B cell (primary cell): ENCODE results near the gene TBX1. TPM values are rescaled to one million over a fixed set of nuclear protein-coding genes. Genes with fewer than 3 reads are reported as not detected.

Experiments
- ATAC-seq: fragments of 200-7000 bp; cut with Tn5 transposase; one replicate; pipeline ENCODE4 v1.10.0; 2021; ENCODE audit warnings: low read depth, mild to moderate bottlenecking, moderate number of reproducible peaks, moderate library complexity
- CTCF ChIA-PET: fragments of 350-600 bp; sonication (Branson Sonifier 250); formaldehyde crosslinking; loops from one replicate; lab custom pipeline; 2021; ENCODE audit warnings: antibody characterized with exemption, inconsistent platforms; lab: Charles Lee
- POLR2A ChIA-PET: fragments of 350-600 bp; sonication (Branson Sonifier 250); formaldehyde crosslinking; loops from one replicate; lab custom pipeline; 2021; ENCODE audit warnings: antibody characterized with exemption; lab: Charles Lee
- DNase-seq: peaks from one replicate; pipeline ENCODE4 v3.0.0; 2013
- H2AFZ ChIP-seq: 2 replicates; pipeline ENCODE4 v1.6.1; 2012; ENCODE audit warnings: mild to moderate bottlenecking, low read depth, low read length; ENCODE audit not compliant: insufficient read depth, poor library complexity, severe bottlenecking
- H3K27ac ChIP-seq, 2 donors: 1 replicate in 1 of 2; 2 replicates in 1 of 2; pipeline ENCODE4 v1.5.1; 2012 to 2013; ENCODE audit warnings: low read length in 2 of 2, mild to moderate bottlenecking in 2 of 2, moderate library complexity in 1 of 2
- H3K27me3 ChIP-seq, 4 experiments: fragments of 200-600 bp in 1 of 4; sonication (generic) in 1 of 4; replicated peaks in 1 of 4; 1 replicate in 2 of 4; 2 replicates in 2 of 4; pipeline versions ENCODE4 v1.6.1 to v1.7.0; 2013 to 2016; ENCODE audit warnings: low read length in 3 of 4, mild to moderate bottlenecking in 2 of 4, mixed read lengths in 1 of 4, moderate library complexity in 1 of 4; ENCODE audit not compliant: insufficient read depth in 4 of 4, control insufficient read depth in 3 of 4; ENCODE audit errors: control extremely low read depth in 1 of 4
- H3K36me3 ChIP-seq, 2 experiments: replicated peaks in 1 of 2; 1 replicate in 1 of 2; 2 replicates in 1 of 2; pipeline versions ENCODE4 v1.6.1 to v1.7.1; 2013; ENCODE audit warnings: low read length in 1 of 2; ENCODE audit not compliant: insufficient read depth in 2 of 2, control insufficient read depth in 1 of 2; ENCODE audit errors: control extremely low read depth in 1 of 2, extremely low read depth in 1 of 2
- H3K4me1 ChIP-seq, 2 donors: fragments of 200-600 bp in 1 of 2; sonication (generic) in 1 of 2; 1 replicate in 1 of 2; 2 replicates in 1 of 2; pipeline versions ENCODE4 v1.5.1 to v1.6.1; 2013 to 2017; ENCODE audit warnings: low read length in 2 of 2; ENCODE audit not compliant: control insufficient read depth in 2 of 2, insufficient read depth in 2 of 2
- H3K4me2 ChIP-seq: replicated peaks from 2 replicates; pipeline ENCODE3; 2012; ENCODE audit warnings: mild to moderate bottlenecking, low read depth, low read length; ENCODE audit not compliant: poor library complexity, severe bottlenecking
- H3K4me3 ChIP-seq, 5 experiments: fragments of 200-600 bp in 1 of 5; sonication (generic) in 1 of 5; 1 replicate in 3 of 5; 2 replicates in 2 of 5; pipeline versions ENCODE4 v1.5.1 to v1.7.0; 2011 to 2016; ENCODE audit warnings: low read length in 4 of 5, mild to moderate bottlenecking in 4 of 5, low read depth in 2 of 5, control low read depth in 1 of 5, moderate library complexity in 1 of 5; ENCODE audit not compliant: insufficient read depth in 1 of 5; ENCODE audit errors: control extremely low read depth in 1 of 5, extremely low read depth in 1 of 5
- H3K79me2 ChIP-seq: fragments of 200-600 bp; sonication (generic); one replicate; pipeline ENCODE4 v1.6.0; 2016; ENCODE audit warnings: low read length; ENCODE audit not compliant: control insufficient read depth, insufficient read depth
- H3K9ac ChIP-seq: fragments of 200-600 bp; sonication (generic); 2 replicates; pipeline ENCODE4 v1.6.1; 2017; ENCODE audit warnings: mild to moderate bottlenecking, low read length, moderate library complexity
- H3K9me3 ChIP-seq, 3 donors: one replicate each; pipeline versions ENCODE4 v1.6.1 to v1.7.1; 2013; ENCODE audit warnings: low read length in 2 of 3; ENCODE audit not compliant: control insufficient read depth in 2 of 3, insufficient read depth in 1 of 3; ENCODE audit errors: control extremely low read depth in 1 of 3
- H4K20me1 ChIP-seq: 2 replicates; pipeline ENCODE4 v1.6.0; 2012; ENCODE audit warnings: mild to moderate bottlenecking, low read length; ENCODE audit not compliant: insufficient read depth, control insufficient read depth, poor library complexity, severe bottlenecking
- H3K27ac Mint-ChIP-seq: one replicate; pipeline ENCODE4 v1.8.0; 2021; ENCODE audit warnings: mixed read lengths
- H3K27me3 Mint-ChIP-seq: one replicate; pipeline ENCODE4 v1.8.0; 2021; ENCODE audit warnings: mixed read lengths
- H3K4me1 Mint-ChIP-seq: one replicate; pipeline ENCODE4 v1.8.0; 2021; ENCODE audit warnings: mixed read lengths
- H3K4me3 Mint-ChIP-seq: one replicate; pipeline ENCODE4 v1.8.0; 2021; ENCODE audit warnings: mixed read lengths
- H3K9me3 Mint-ChIP-seq: one replicate; pipeline ENCODE4 v1.8.0; 2022; ENCODE audit warnings: mixed read lengths; ENCODE audit not compliant: insufficient read depth
- EZH2 ChIP-seq: IDR thresholded peaks from 2 replicates; pipeline ENCODE4 v1.6.1; 2012; ENCODE audit warnings: borderline replicate concordance, low read depth, mild to moderate bottlenecking, moderate library complexity, low read length; ENCODE audit not compliant: insufficient read depth, poor library complexity, severe bottlenecking
- WGBS: methylation state at CpG from one replicate; pipeline ENCODE4 v1.1.5; 2013; ENCODE audit warnings: missing lambda C conversion rate; ENCODE audit not compliant: insufficient coverage; 5-methylcytosine and 5-hydroxymethylcytosine counted together
- intact Hi-C: fragments of 100-400 bp; cut with micrococcal nuclease; formaldehyde crosslinking; loops from one replicate; pipeline ENCODE4 v1.10.0; 2022
- polyA plus RNA-seq: library from polyadenylated mRNA; depleted of rRNA; stranded (reverse); fragments of >200 nt; gene quantifications from 2 replicates; pipeline ENCODE4 v1.2.3, GENCODE V29; 2012
- total RNA-seq, 2 donors: library from RNA; stranded (reverse); fragments of 120-200 nt in 1 of 2; gene quantifications; 1 replicate in 1 of 2; 2 replicates in 1 of 2; pipeline versions ENCODE4 v1.2.3 to v1.2.4, GENCODE V29; 2013 to 2022
- TF ChIP-seq, protein P1 (sequence below): fragments of 200-600 bp; IDR thresholded peaks from one replicate; pipeline ENCODE4 v1.8.0; 2022; ENCODE audit warnings: antibody characterized with exemption, mild to moderate bottlenecking

Gene TBX1
- total and polyA plus RNA-seq, 2 donors (not counting 1 experiment from before 2014, with no cell fraction given): not detected

DNA sequence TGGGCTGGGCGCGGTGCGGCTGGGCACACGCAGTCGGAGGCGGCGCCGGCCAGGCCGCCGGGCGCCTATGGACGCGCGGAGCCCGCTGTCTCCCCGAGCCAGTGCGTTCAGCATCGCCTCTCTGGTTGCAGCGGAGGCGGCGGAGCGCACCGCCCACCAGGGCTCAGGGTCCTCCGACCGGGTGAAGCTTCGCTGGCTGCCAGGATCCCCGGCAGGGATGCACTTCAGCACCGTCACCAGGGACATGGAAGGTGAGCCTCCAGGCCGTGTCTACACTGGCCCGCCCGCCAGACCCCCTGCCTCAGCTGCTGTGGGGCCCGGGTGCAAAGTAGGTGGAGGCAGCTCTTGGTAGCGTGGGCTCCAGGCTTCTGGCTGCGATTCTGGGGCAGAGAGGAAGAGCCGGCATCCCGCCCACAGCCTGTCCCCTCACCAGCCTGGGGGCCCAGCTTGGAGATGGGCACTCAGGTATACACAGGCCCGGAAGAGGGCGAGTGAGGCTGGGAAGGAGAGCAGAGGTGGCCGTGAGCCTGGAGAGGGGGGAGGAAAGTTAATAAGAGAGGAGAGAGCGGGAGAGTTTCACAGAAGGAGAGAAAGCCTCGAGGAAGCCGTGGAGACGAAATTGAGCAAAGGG, 1.0 kb upstream of the TBX1 start:
- WGBS: 10% methylated on average over 42 of the region's 43 CpGs
- Histone ChIP-seq H3K27ac (no peak overlapping the region), H3K4me2 (peak overlapping the region; percentile 69), H3K4me3 (peak overlapping the region in 1 of 5 experiments; percentile 34), H3K36me3 (no peaks in the 10 kb centered on the region), H3K9me3 (peaks cover 0 to 19% (median 0%) of the 10 kb centered on the region in 3 donors), H2AFZ (no peak overlapping the region), H3K79me2 (no peaks in the 10 kb centered on the region), H3K9ac (peak overlapping the region; percentile 36), H3K4me1 (peaks cover 34 to 43% of the 10 kb centered on the region in 2 donors), H3K27me3 (peaks cover 0 to 82% (median 43%) of the 10 kb centered on the region in 4 experiments), H4K20me1 (no peaks in the 10 kb centered on the region)
- peak; percentile 40 for DNase-seq
- peaks cover 39% of the 10 kb centered on the region for H3K4me1 Mint-ChIP-seq
- no peak for TF ChIP-seq EZH2
- TF ChIP-seq, protein P1, sequence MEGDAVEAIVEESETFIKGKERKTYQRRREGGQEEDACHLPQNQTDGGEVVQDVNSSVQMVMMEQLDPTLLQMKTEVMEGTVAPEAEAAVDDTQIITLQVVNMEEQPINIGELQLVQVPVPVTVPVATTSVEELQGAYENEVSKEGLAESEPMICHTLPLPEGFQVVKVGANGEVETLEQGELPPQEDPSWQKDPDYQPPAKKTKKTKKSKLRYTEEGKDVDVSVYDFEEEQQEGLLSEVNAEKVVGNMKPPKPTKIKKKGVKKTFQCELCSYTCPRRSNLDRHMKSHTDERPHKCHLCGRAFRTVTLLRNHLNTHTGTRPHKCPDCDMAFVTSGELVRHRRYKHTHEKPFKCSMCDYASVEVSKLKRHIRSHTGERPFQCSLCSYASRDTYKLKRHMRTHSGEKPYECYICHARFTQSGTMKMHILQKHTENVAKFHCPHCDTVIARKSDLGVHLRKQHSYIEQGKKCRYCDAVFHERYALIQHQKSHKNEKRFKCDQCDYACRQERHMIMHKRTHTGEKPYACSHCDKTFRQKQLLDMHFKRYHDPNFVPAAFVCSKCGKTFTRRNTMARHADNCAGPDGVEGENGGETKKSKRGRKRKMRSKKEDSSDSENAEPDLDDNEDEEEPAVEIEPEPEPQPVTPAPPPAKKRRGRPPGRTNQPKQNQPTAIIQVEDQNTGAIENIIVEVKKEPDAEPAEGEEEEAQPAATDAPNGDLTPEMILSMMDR: no peak
- intact Hi-C loops: no loop called here
- ChIA-PET POLR2A (no interaction called here), CTCF (no interaction called here)
- ATAC-seq: no peak
- peaks cover 47% of the 10 kb centered on the region for H3K27me3 Mint-ChIP-seq
- H3K27ac Mint-ChIP-seq: no peak overlapping the region
- no peaks in the 10 kb centered on the region for H3K9me3 Mint-ChIP-seq
- peak overlapping the region; percentile 86 for H3K4me3 Mint-ChIP-seq

DNA sequence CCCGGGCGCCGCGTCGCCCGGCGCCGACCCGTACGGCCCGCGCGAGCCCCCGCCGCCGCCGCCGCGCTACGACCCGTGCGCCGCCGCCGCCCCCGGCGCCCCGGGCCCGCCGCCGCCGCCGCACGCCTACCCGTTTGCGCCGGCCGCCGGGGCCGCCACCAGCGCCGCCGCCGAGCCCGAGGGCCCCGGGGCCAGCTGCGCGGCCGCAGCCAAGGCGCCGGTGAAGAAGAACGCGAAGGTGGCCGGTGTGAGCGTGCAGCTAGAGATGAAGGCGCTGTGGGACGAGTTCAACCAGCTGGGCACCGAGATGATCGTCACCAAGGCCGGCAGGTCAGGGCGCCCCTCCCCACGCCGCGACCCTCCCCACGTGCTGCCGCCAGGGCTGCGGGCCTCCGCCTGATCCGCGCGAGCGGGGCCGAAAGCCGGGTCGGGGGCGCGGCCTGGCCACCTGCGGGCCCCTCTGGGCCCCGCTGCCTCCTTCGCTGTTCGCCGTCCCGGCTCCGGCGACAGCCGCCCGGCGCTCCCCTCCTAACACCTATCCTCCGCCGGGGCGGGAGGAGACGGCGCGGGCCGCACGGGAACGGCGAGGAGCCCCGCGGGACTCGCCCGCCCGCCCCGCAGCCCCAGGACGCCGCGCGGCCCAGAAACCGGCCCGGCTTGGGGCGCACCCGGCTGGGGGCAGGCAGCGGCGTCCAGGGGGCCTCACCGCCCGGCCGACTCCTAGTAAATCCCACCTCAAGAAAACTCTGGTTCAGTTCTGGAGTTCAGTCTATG, 560 bp downstream of the TBX1 start:
- H3K4me1 Mint-ChIP-seq: peaks cover 38% of the 10 kb centered on the region
- 10% methylated on average over 117 of the region's 117 CpGs for WGBS
- H3K4me3 Mint-ChIP-seq: peak overlapping the region; percentile 77
- peaks cover 0 to 79% (median 37%) of the 10 kb centered on the region in 4 experiments for H3K27me3 ChIP-seq
- no peak overlapping the region for H3K27ac Mint-ChIP-seq
- ChIA-PET CTCF (interaction anchor here (0.7 kb wide), 1 partner anchor 9 kb away, joined by 3 read pairs; no protein-coding TSS in a partner anchor), POLR2A (no interaction called here)
- TF ChIP-seq, protein P1: no peak
- peak; percentile 43 for TF ChIP-seq EZH2
- no peaks in the 10 kb centered on the region for H3K79me2 ChIP-seq
- peaks cover 0 to 21% (median 0%) of the 10 kb centered on the region in 3 donors for H3K9me3 ChIP-seq
- intact Hi-C loops: no loop called here
- no peak overlapping the region for H3K27ac ChIP-seq
- no peak overlapping the region for H3K9ac ChIP-seq
- H3K4me1 ChIP-seq: peaks cover 25 to 31% of the 10 kb centered on the region in 2 donors
- H4K20me1 ChIP-seq: no peaks in the 10 kb centered on the region
- no peak overlapping the region for H3K4me3 ChIP-seq
- DNase-seq (no peak), ATAC-seq (no peak)
- H3K4me2 ChIP-seq: peak overlapping the region; percentile 70
- no peak overlapping the region for H2AFZ ChIP-seq
- no peaks in the 10 kb centered on the region for H3K9me3 Mint-ChIP-seq
- no peaks in the 10 kb centered on the region for H3K36me3 ChIP-seq
- peaks cover 52% of the 10 kb centered on the region for H3K27me3 Mint-ChIP-seq
